Activated CD4-positive, alpha-beta T cell treated with anti-CD3 and anti-CD28 coated beads, Interleukin-2, amount 10 ng/mL, durations not matched to agents 7 days and 5 days (primary cell): ENCODE results near the gene TSPAN1. TPM values are rescaled to one million over a fixed set of nuclear protein-coding genes. Genes with fewer than 3 reads are reported as not detected.
A peak's percentile ranks its signal among the peaks of the same experiment; 100 is the strongest.
"Not testable (repeated sequence)": the region's sequence is repeated elsewhere in the genome, so short reads cannot be mapped to it uniquely, and the experiment has no call there.

Experiments used
- CTCF ChIA-PET: fragments of 350-600 bp; sonication (Branson Sonifier 250); formaldehyde crosslinking; loops from one replicate; lab custom pipeline; 2021; ENCODE audit warnings: antibody characterized with exemption; lab: Charles Lee
- POLR2A ChIA-PET: fragments of 350-600 bp; sonication (Branson Sonifier 250); formaldehyde crosslinking; loops from one replicate; lab custom pipeline; 2021; ENCODE audit warnings: antibody characterized with exemption; lab: Charles Lee
- DNase-seq: peaks from one replicate; pipeline ENCODE4 v3.0.0-alpha.2; 2020
- H3K27ac Mint-ChIP-seq: one replicate; pipeline ENCODE4 v1.8.0; 2021; ENCODE audit warnings: mild to moderate bottlenecking, moderate library complexity, mixed read lengths
- H3K27me3 Mint-ChIP-seq: one replicate; pipeline ENCODE4 v1.8.0; 2021; ENCODE audit warnings: mixed read lengths
- H3K36me3 Mint-ChIP-seq: one replicate; pipeline ENCODE4 v1.8.0; 2021; ENCODE audit warnings: low read depth, mixed read lengths
- H3K4me1 Mint-ChIP-seq: one replicate; pipeline ENCODE4 v1.8.0; 2021; ENCODE audit warnings: mixed read lengths
- H3K4me3 Mint-ChIP-seq: one replicate; pipeline ENCODE4 v1.8.0; 2021; ENCODE audit warnings: mild to moderate bottlenecking, moderate library complexity, mixed read lengths
- H3K9me3 Mint-ChIP-seq: one replicate; pipeline ENCODE4 v1.8.0; 2021; ENCODE audit warnings: mixed read lengths
- total RNA-seq, 2 experiments: library from RNA; stranded (reverse); gene quantifications; one replicate each; pipeline ENCODE4 v1.2.3, GENCODE V29; 2021

The TSPAN1 gene
- total RNA-seq, 2 experiments from 2014 or later: not detected

DNA sequence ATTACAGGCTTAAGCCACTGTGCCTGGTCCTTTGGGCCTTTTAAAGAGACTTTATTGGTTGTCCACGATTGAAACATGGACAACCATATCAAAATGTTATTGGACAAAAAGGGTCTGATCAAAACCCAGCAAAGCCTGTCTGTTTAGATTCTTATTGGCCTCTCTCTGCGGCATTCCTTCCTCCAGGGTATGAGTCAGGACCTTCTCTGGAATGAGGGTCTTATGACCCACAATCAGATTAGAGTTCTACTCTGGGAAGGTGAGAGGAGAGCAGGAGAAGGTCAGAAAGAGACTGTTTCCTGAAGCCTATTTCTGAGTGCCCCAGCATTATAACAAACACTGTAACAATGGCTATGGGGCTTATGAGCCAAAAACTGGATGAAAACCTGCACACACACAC lies 36.2 kb downstream of the TSPAN1 start:
- ChIA-PET POLR2A (no interaction called here), CTCF (no interaction called here)
- Mint-ChIP-seq H3K27ac (no peak overlapping the region), H3K4me1 (no peaks in the 10 kb centered on the region), H3K27me3 (peaks cover 3% of the 10 kb centered on the region), H3K9me3 (no peaks in the 10 kb centered on the region), H3K4me3 (no peak overlapping the region), H3K36me3 (no peaks in the 10 kb centered on the region)
- DNase-seq: no peak

DNA sequence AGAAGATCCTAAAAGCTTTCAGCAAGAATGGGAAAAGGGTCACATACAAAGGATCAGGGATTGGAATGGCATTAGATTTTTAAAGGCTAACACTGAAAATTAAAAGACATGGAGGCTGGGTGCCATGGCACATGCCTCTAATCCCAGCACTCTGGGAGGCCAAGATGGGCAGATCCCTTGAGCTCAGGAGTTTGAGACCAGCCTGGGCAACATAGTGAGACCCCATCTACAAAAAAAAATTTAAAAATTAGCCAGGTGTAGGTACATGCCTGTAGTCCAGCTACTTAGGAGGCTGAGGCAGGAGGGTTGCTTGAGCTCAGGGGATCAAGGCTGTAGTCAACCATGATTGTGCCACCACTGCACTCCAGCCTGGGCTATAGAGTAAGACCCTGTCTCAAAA lies 40.6 kb downstream of the TSPAN1 start:
- ChIA-PET POLR2A (no interaction called here), CTCF (no interaction called here)
- H3K27ac Mint-ChIP-seq: no peak overlapping the region

DNA sequence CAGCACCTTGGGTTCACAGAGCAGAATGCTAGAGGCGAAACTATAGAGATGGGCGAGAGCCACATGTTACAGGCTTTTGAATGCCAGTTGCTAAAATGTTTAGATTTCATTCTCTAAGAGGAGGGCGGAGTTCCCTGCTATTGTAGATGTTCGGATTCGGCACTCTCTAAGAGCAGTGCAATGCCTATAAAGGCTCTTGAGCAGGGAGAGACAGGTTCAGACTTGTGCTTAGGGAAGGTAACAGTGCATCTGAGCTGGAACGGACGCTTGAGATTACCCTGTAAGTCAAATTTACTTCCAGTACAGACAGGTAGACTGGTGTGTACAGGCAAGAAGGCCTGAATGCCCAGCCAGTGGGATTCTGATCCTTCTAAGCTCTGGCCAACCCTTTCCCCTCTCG lies 43.6 kb downstream of the TSPAN1 start:
- CTCF ChIA-PET: no interaction called here
- POLR2A ChIA-PET: no interaction called here
- no peak for DNase-seq

More for the DNA sequence above, 40.6 kb downstream of the TSPAN1 start:
- H3K9me3 Mint-ChIP-seq: no peaks in the 10 kb centered on the region
- peaks cover 2% of the 10 kb centered on the region for H3K27me3 Mint-ChIP-seq
- no peak for DNase-seq
- no peak overlapping the region for H3K4me3 Mint-ChIP-seq
- no peaks in the 10 kb centered on the region for H3K36me3 Mint-ChIP-seq
- H3K4me1 Mint-ChIP-seq: no peaks in the 10 kb centered on the region

DNA sequence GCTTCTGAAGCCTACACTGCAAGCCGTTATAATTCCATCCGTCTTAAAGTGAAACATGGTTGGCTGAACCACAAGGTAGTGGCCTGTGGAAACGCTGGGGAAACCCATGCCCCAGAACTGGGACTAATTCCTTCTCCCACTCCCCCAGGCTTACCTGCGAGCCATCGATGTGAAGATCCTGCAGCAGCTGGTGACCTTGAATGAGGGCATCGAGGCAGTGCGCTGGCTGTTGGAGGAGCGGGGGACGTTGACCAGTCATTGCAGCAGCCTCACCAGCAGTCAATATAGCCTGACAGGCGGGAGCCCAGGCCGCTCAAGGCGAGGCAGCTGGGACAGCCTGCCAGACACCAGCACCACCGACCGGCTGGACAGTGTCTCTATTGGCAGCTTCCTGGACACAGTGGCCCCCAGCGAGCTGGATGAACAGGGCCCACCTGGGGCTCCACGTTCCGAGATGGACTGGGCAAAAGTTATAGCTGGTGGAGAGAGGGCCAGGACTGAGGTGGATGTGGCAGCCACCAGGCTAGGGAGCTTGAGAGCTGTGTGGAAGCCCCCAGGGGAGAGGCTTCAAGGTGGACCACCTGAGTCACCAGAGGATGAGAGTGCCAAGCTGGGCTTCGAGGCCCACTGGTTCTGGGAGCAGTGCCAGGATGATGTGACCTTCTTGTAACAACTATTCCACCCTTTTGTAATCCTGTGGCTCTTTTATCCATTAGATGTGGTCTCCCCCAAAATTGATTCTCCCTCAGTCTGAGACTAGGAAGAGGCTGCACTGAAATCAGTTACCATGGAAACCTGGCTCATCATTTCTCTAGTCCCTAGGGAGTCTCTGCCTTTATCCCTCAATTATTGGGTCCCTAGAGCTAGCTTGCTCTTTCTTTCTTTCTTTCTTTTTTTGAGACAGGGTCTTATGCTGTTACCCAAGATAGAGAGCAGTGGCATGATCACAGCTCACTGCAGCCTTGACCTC lies 44.9 kb downstream of the TSPAN1 start:
- Mint-ChIP-seq H3K4me3 (no peak overlapping the region), H3K27ac (no peak overlapping the region), H3K36me3 (no peaks in the 10 kb centered on the region), H3K9me3 (no peaks in the 10 kb centered on the region), H3K4me1 (peaks cover 3% of the 10 kb centered on the region), H3K27me3 (peaks cover 2% of the 10 kb centered on the region)
- no peak for DNase-seq
- POLR2A ChIA-PET: no interaction called here
- CTCF ChIA-PET: interaction anchor here (0.6 to 1.1 kb wide), 7 partner anchors 13 to 1201 kb away, joined by 3 to 4 read pairs (median 3); no protein-coding TSS in a partner anchor

More for the DNA sequence above, 43.6 kb downstream of the TSPAN1 start:
- Mint-ChIP-seq H3K4me1 (peaks cover 1% of the 10 kb centered on the region), H3K27ac (no peak overlapping the region), H3K36me3 (no peaks in the 10 kb centered on the region), H3K27me3 (peaks cover 2% of the 10 kb centered on the region), H3K4me3 (no peak overlapping the region), H3K9me3 (no peaks in the 10 kb centered on the region)

DNA sequence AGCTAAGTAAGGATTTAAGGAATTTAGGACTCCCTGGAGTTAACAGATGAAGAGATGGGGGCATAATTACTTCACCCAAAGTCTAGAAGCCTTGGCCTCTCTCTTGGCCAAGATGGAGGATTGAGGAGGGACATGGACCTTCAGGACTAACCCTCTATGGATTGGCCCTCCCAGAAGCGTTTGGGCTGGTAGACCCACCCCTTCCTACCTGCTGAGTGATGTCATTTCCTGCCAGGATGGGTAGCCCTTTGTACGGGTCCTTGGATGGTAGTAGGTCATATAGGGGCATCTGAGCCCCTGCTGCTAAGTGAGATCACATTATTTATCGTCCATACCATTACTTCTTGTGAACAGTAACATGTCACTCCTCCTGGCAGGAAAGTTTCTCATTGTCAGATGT lies 45.9 kb downstream of the TSPAN1 start:
- DNase-seq: no peak
- ChIA-PET POLR2A (no interaction called here), CTCF (interaction anchor here (0.9 to 1.5 kb wide), 2 partner anchors 18 to 109 kb away, joined by 3 to 4 read pairs; partner anchors contain the start of gene LURAP1)
- no peaks in the 10 kb centered on the region for H3K36me3 Mint-ChIP-seq
- H3K4me1 Mint-ChIP-seq: peaks cover 3% of the 10 kb centered on the region
- no peaks in the 10 kb centered on the region for H3K9me3 Mint-ChIP-seq
- H3K27ac Mint-ChIP-seq: no peak overlapping the region
- no peak overlapping the region for H3K4me3 Mint-ChIP-seq
- peaks cover 2% of the 10 kb centered on the region for H3K27me3 Mint-ChIP-seq

DNA sequence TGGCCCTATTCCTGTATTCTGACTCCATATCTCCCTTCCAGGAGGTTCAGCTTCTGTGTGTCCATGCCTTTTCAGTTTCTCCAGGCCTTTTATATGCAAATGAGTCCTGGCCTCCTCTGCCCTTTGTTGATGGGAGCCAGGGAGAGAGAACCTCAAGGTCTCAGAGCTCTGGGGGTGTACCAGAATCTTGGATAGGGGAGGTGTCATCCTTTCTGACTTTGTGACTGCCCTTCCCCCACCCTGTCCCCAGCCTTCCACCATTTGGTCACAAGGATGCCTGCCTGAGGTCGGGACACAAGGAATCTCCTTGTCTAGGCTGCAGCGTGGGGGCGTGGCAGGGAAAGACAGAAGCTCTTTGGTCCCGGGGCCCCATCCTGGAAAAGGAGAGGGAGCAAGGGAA lies 46.9 kb downstream of the TSPAN1 start:
- Mint-ChIP-seq H3K36me3 (no peaks in the 10 kb centered on the region), H3K9me3 (no peaks in the 10 kb centered on the region), H3K4me1 (peaks cover 3% of the 10 kb centered on the region), H3K27ac (no peak overlapping the region), H3K27me3 (peaks cover 2% of the 10 kb centered on the region), H3K4me3 (no peak overlapping the region)
- DNase-seq: no peak
- ChIA-PET POLR2A (no interaction called here), CTCF (interaction anchor here (1.0 to 1.5 kb wide), 2 partner anchors 19 to 27 kb away, joined by 3 to 4 read pairs; partner anchors contain the start of gene LURAP1)

DNA sequence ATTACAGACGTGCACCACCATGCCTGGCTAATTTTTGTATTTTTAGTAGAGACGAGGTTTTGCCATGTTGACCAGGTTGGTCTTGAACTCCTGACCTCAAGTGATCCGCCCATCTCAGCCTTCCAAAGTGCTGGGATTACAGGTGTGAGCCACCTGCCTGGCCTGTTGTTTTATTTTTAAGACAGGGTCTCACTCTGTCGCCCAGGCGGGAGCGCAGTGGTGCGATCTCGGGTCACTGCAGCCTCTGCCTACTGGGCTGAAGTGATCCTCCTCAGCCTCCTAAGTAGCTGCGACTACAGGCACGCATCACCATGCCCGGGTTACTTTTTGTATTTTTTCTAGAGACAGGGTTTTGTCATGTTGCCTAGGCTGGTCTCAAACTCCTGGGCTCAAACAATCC lies 48.2 kb downstream of the TSPAN1 start:
- POLR2A ChIA-PET: not testable (repeated sequence)
- CTCF ChIA-PET: interaction anchor here (0.8 to 2.4 kb wide), 17 partner anchors 9 to 221 kb away, joined by 3 to 19 read pairs (median 5); partner anchors contain the start of gene NSUN4

DNA sequence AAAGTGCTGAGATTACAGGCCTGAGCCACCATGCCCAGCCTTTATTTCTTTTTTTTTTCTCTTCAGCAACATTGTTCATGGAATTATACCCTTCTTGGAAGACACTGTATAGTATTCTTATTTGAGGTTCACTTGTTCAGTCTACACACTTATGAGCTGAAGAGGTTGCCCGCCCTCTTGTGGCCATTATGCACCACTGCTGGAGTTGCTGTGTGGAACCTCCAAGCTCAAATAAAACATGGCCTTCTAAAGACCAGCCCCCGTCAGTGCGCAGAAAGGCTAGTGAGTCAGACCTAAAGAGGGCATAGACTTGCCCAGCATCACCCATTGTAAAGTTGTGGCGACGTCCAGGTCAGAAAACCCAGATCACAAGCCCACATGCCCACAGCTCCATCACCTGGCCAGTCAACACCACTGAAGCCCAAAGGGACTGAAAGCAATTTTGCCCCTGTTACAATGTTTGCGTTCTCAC lies 48.6 kb downstream of the TSPAN1 start:
- CTCF ChIA-PET: interaction anchor here (0.6 to 2.4 kb wide), 22 partner anchors 10 to 221 kb away, joined by 3 to 19 read pairs (median 4); partner anchors contain the start of gene NSUN4
- no peak overlapping the region for H3K4me3 Mint-ChIP-seq
- POLR2A ChIA-PET: no interaction called here

More for the DNA sequence above, 48.2 kb downstream of the TSPAN1 start:
- H3K4me1 Mint-ChIP-seq, H3K27ac Mint-ChIP-seq, DNase-seq, H3K27me3 Mint-ChIP-seq, H3K36me3 Mint-ChIP-seq, H3K4me3 Mint-ChIP-seq, H3K9me3 Mint-ChIP-seq: not testable (repeated sequence)

DNA sequence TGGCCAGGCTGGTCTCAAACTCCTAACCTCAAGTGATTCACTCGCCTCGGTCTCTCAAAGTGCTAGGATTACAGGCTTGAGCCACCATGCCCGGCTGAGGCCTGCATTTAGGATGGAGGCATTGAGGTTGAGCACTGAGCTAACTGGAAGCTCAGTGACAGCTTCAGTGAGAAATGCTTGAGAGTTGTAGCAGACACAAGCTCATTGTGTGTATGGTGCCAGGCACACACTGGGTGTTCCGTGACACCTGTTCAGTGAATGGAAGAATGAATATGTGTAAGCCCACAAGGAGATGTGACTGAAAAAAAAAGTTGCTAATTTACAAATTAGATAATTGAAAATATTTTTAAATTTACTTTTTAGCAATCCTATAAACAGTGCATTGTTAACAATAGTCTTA lies 50.1 kb downstream of the TSPAN1 start:
- H3K36me3 Mint-ChIP-seq: no peaks in the 10 kb centered on the region
- no peaks in the 10 kb centered on the region for H3K9me3 Mint-ChIP-seq
- no peak overlapping the region for H3K27ac Mint-ChIP-seq
- CTCF ChIA-PET: interaction anchor here (1.2 to 2.4 kb wide), 4 partner anchors 34 to 189 kb away, joined by 3 to 19 read pairs (median 5); no protein-coding TSS in a partner anchor
- POLR2A ChIA-PET: no interaction called here
- no peak overlapping the region for H3K4me3 Mint-ChIP-seq
- H3K4me1 Mint-ChIP-seq: peaks cover 10% of the 10 kb centered on the region
- DNase-seq: no peak
- no peaks in the 10 kb centered on the region for H3K27me3 Mint-ChIP-seq

More for the DNA sequence above, 48.6 kb downstream of the TSPAN1 start:
- Mint-ChIP-seq H3K27ac (no peak overlapping the region), H3K9me3 (no peaks in the 10 kb centered on the region), H3K27me3 (no peaks in the 10 kb centered on the region), H3K36me3 (no peaks in the 10 kb centered on the region), H3K4me1 (peaks cover 4% of the 10 kb centered on the region)
- peak; percentile 71 for DNase-seq

DNA sequence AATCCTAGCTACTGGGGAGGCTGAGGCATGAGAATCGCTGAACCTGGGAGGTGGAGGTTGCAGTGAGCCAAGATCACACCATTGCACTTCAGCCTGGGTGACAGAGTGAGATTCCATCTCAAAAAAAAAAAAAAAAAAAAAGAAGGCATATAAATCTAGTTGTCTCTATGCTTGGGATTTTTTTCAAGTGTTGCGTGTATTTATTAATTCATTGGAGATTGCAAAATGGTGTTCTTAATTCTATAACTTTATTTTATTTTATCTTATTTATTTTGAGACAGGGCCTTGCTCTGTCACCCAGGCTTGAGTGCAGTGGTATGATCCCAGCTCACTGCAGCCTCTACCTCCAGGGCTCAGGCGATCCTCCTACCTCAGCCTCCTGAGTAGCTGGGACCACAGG lies 56.3 kb downstream of the TSPAN1 start:
- DNase-seq, H3K36me3 Mint-ChIP-seq, H3K4me1 Mint-ChIP-seq, H3K9me3 Mint-ChIP-seq, POLR2A ChIA-PET, H3K27me3 Mint-ChIP-seq, H3K4me3 Mint-ChIP-seq, H3K27ac Mint-ChIP-seq: not testable (repeated sequence)
- CTCF ChIA-PET: interaction anchor here (0.6 kb wide), 2 partner anchors 13 to 541 kb away, joined by 5 to 6 read pairs; no protein-coding TSS in a partner anchor
